Measurements from ENCODE around the gene EVL. TPM values are rescaled to one million over a fixed set of nuclear protein-coding genes. Genes with fewer than 3 reads are reported as not detected.
A peak's percentile ranks its signal among the peaks of the same experiment; 100 is the strongest.

EVL gene
- total RNA-seq, 5 donors from 2014 or later (not counting 1 experiment from before 2014, with no cell fraction given): 1,049 to 1,157 (median 1,125) TPM

- no peaks in the 10 kb centered on the region for H3K27me3 Mint-ChIP-seq
- POLR2A ChIA-PET: no interaction called here
- no peaks in the 10 kb centered on the region for H3K36me3 Mint-ChIP-seq
- no peak overlapping the region for H3K4me3 Mint-ChIP-seq
- Histone ChIP-seq H3K4me3 (ENCODE audit: control insufficient read depth in 1 of 2, extremely low read depth in 1 of 2, low read length in 1 of 2) (no peak overlapping the region), H3K4me1 (ENCODE audit: control insufficient read depth in 1 of 2, extremely low read depth in 1 of 2, insufficient read depth in 2 of 2, low read length in 2 of 2) (peaks cover 0 to 3% of the 10 kb centered on the region in 2 experiments), H3K27ac (ENCODE audit: low read length) (no peak overlapping the region), H3K9me3 (no peaks in the 10 kb centered on the region), H3K36me3 (ENCODE audit: control insufficient read depth in 2 of 2, extremely low read depth in 1 of 2, insufficient read depth in 1 of 2, low read length in 1 of 2) (no peaks in the 10 kb centered on the region), H3K27me3 (replicated peaks in 1 of 2; ENCODE audit: control insufficient read depth in 2 of 2, extremely low read depth in 1 of 2, insufficient read depth in 2 of 2, low read length in 1 of 2) (no peaks in the 10 kb centered on the region)
- WGBS (ENCODE audit: insufficient coverage): 85% methylated on average over 12 of the region's 12 CpGs
- H3K9me3 Mint-ChIP-seq: no peaks in the 10 kb centered on the region
- no peak for ATAC-seq (replicated peaks in 1 of 4)
- H3K27ac Mint-ChIP-seq: no peak overlapping the region
- CTCF ChIA-PET: no interaction called here
- H3K4me1 Mint-ChIP-seq: no peaks in the 10 kb centered on the region
- no peak for DNase-seq
Observed at GRCh38 chr14:100187247-100187833, 122.1 kb downstream of the EVL start.

DNA sequence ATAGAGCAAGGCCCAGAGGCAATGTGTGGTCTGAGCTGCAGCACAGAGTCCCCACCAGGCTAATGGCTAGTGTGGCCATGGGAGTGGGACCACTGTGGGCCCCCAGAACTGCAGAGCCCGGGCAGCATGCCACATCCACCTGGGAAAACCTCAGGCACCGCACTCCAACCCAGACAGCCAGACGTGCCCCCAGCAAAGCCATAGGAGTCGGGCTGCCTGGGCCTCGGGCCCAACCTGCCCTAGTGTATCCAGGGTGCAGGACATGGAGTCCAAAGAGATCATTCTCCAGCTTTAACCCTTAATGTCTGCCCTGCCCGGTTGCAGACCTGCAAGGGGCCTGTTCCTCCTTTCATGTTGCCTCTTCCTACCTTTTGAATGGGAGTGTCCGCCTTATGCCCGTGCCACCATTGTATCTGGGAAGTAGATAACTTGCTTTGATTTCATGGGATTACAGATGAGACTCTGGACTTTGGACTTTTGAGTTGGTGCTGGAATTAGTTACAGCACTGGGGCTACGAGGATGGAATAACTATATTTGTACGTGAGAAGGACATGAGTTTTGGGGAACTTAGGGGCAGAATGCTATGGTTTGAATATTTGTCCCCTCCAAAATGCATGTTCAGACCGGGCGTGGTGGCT, 123.3 kb downstream of the EVL start:
- H3K36me3 Mint-ChIP-seq: no peaks in the 10 kb centered on the region
- no peak for ATAC-seq (replicated peaks in 1 of 4)
- no peak overlapping the region for H3K4me3 ChIP-seq (ENCODE audit: control insufficient read depth in 1 of 2, extremely low read depth in 1 of 2, low read length in 1 of 2)
- POLR2A ChIA-PET: no interaction called here
- no peaks in the 10 kb centered on the region for H3K9me3 ChIP-seq
- peaks cover 0 to 12% of the 10 kb centered on the region in 2 experiments for H3K4me1 ChIP-seq (ENCODE audit: control insufficient read depth in 1 of 2, extremely low read depth in 1 of 2, insufficient read depth in 2 of 2, low read length in 2 of 2)
- CTCF ChIA-PET: interaction anchor here in 1 of 2 donors (0.7 kb wide), 1 partner anchor 206 kb away, joined by 5 read pairs; no protein-coding TSS in a partner anchor
- no peaks in the 10 kb centered on the region for H3K27me3 Mint-ChIP-seq
- no peak overlapping the region for H3K27ac ChIP-seq (ENCODE audit: low read length)
- WGBS (ENCODE audit: insufficient coverage): 96% methylated on average over 10 of the region's 12 CpGs
- H3K27me3 ChIP-seq (replicated peaks in 1 of 2; ENCODE audit: control insufficient read depth in 2 of 2, extremely low read depth in 1 of 2, insufficient read depth in 2 of 2, low read length in 1 of 2): no peaks in the 10 kb centered on the region
- H3K4me3 Mint-ChIP-seq: no peak overlapping the region
- H3K9me3 Mint-ChIP-seq: no peaks in the 10 kb centered on the region
- no peak for DNase-seq
- no peak overlapping the region for H3K27ac Mint-ChIP-seq
- H3K4me1 Mint-ChIP-seq: peaks cover 5 to 6% (median 5%) of the 10 kb centered on the region in 3 donors
- H3K36me3 ChIP-seq (ENCODE audit: control insufficient read depth in 2 of 2, extremely low read depth in 1 of 2, insufficient read depth in 1 of 2, low read length in 1 of 2): no peaks in the 10 kb centered on the region

GRCh38 chr14:100190126-100190525, 124.9 kb downstream of the EVL start:
- H3K27ac ChIP-seq (ENCODE audit: low read length): no peak overlapping the region
- no peaks in the 10 kb centered on the region for H3K36me3 Mint-ChIP-seq
- no peaks in the 10 kb centered on the region for H3K36me3 ChIP-seq (ENCODE audit: control insufficient read depth in 2 of 2, extremely low read depth in 1 of 2, insufficient read depth in 1 of 2, low read length in 1 of 2)
- H3K9me3 ChIP-seq: no peaks in the 10 kb centered on the region
- H3K27me3 ChIP-seq (replicated peaks in 1 of 2; ENCODE audit: control insufficient read depth in 2 of 2, extremely low read depth in 1 of 2, insufficient read depth in 2 of 2, low read length in 1 of 2): no peaks in the 10 kb centered on the region
- H3K27ac Mint-ChIP-seq: peak overlapping the region in 1 of 2 donors; percentile 19
- DNase-seq (no peak), ATAC-seq (replicated peaks in 1 of 4) (no peak)
- peaks cover 9 to 11% (median 10%) of the 10 kb centered on the region in 3 donors for H3K4me1 Mint-ChIP-seq
- H3K9me3 Mint-ChIP-seq: no peaks in the 10 kb centered on the region
- no peaks in the 10 kb centered on the region for H3K27me3 Mint-ChIP-seq
- peaks cover 0 to 14% of the 10 kb centered on the region in 2 experiments for H3K4me1 ChIP-seq (ENCODE audit: control insufficient read depth in 1 of 2, extremely low read depth in 1 of 2, insufficient read depth in 2 of 2, low read length in 2 of 2)
- POLR2A ChIA-PET: interaction anchor here in 1 of 2 donors (0.6 kb wide), 1 partner anchor 120 kb away, joined by 3 read pairs; no protein-coding TSS in a partner anchor
- H3K4me3 Mint-ChIP-seq: no peak overlapping the region
- CTCF ChIA-PET: interaction anchor here in 1 of 2 donors (0.6 kb wide), 1 partner anchor 456 kb away, joined by 3 read pairs; no protein-coding TSS in a partner anchor
- H3K4me3 ChIP-seq (ENCODE audit: control insufficient read depth in 1 of 2, extremely low read depth in 1 of 2, low read length in 1 of 2): no peak overlapping the region
- WGBS (ENCODE audit: insufficient coverage): 100% methylated on average over 1 of the region's 1 CpG

- CTCF ChIA-PET: interaction anchor here (0.7 to 2.3 kb wide), 6 partner anchors 31 to 209 kb away, joined by 3 to 24 read pairs (median 5); no protein-coding TSS in a partner anchor
- WGBS (ENCODE audit: insufficient coverage): 95% methylated on average over 9 of the region's 14 CpGs
Observed at GRCh38 chr14:100191584-100192249, 126.5 kb downstream of the EVL start.

DNA sequence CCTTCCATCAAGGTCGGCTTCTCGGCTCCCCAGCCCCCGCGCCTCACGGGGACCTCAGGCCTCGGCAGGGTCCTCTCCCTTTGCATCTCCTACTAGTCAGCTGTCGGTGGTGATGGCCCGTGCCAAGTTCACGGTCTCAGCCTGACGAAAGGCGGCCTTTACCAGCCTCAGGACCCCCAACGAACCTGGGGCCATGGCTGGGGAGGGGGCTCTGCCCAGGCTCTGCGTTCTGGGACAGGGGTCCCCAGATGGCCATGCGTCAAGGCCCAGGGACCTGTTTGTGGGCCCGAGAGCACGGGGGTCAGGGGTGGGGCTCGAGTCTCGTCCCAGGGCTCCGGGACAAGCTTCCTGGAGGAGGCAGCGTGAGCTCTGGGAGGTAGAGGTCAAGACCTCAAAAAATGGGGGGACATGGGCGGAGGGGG, 127.0 kb downstream of the EVL start:
- ATAC-seq (replicated peaks in 1 of 4) (no peak), DNase-seq (peak in 1 of 35 experiments; percentile 5)
- H3K4me1 ChIP-seq (ENCODE audit: control insufficient read depth in 1 of 2, extremely low read depth in 1 of 2, insufficient read depth in 2 of 2, low read length in 2 of 2): peaks cover 0 to 14% of the 10 kb centered on the region in 2 experiments
- ChIA-PET POLR2A (interaction anchor here (1.0 kb wide), 2 partner anchors 32 to 51 kb away, joined by 3 to 4 read pairs; no protein-coding TSS in a partner anchor), CTCF (interaction anchor here in 1 of 2 donors (0.9 to 2.3 kb wide), 17 partner anchors 21 to 508 kb away, joined by 3 to 24 read pairs (median 5); partner anchors contain the start of genes CYP46A1 and EVL)
- Mint-ChIP-seq H3K36me3 (no peaks in the 10 kb centered on the region), H3K4me1 (peaks cover 9 to 11% (median 11%) of the 10 kb centered on the region in 3 donors), H3K4me3 (peak overlapping the region; percentile 55 to 69 (median 56)), H3K27ac (peak overlapping the region; percentile 31 to 44), H3K9me3 (no peaks in the 10 kb centered on the region), H3K27me3 (no peaks in the 10 kb centered on the region)
- H3K9me3 ChIP-seq: no peaks in the 10 kb centered on the region
- WGBS (ENCODE audit: insufficient coverage): 80% methylated on average over 18 of the region's 21 CpGs
- peak overlapping the region; percentile 39 to 59 for H3K4me3 ChIP-seq (ENCODE audit: control insufficient read depth in 1 of 2, extremely low read depth in 1 of 2, low read length in 1 of 2)
- no peaks in the 10 kb centered on the region for H3K36me3 ChIP-seq (ENCODE audit: control insufficient read depth in 2 of 2, extremely low read depth in 1 of 2, insufficient read depth in 1 of 2, low read length in 1 of 2)
- H3K27me3 ChIP-seq (replicated peaks in 1 of 2; ENCODE audit: control insufficient read depth in 2 of 2, extremely low read depth in 1 of 2, insufficient read depth in 2 of 2, low read length in 1 of 2): no peaks in the 10 kb centered on the region
- H3K27ac ChIP-seq (ENCODE audit: low read length): peak overlapping the region; percentile 88

More at GRCh38 chr14:100191584-100192249, 126.5 kb downstream of the EVL start:
- no peaks in the 10 kb centered on the region for H3K9me3 ChIP-seq
- no peak overlapping the region for H3K4me3 ChIP-seq (ENCODE audit: control insufficient read depth in 1 of 2, extremely low read depth in 1 of 2, low read length in 1 of 2)
- ATAC-seq (replicated peaks in 1 of 4) (no peak), DNase-seq (no peak)
- Mint-ChIP-seq H3K4me3 (no peak overlapping the region), H3K9me3 (no peaks in the 10 kb centered on the region), H3K27ac (no peak overlapping the region), H3K36me3 (no peaks in the 10 kb centered on the region), H3K27me3 (no peaks in the 10 kb centered on the region), H3K4me1 (peaks cover 9 to 11% (median 11%) of the 10 kb centered on the region in 3 donors)
- no peak overlapping the region for H3K27ac ChIP-seq (ENCODE audit: low read length)
- H3K27me3 ChIP-seq (replicated peaks in 1 of 2; ENCODE audit: control insufficient read depth in 2 of 2, extremely low read depth in 1 of 2, insufficient read depth in 2 of 2, low read length in 1 of 2): no peaks in the 10 kb centered on the region
- H3K36me3 ChIP-seq (ENCODE audit: control insufficient read depth in 2 of 2, extremely low read depth in 1 of 2, insufficient read depth in 1 of 2, low read length in 1 of 2): no peaks in the 10 kb centered on the region
- POLR2A ChIA-PET: interaction anchor here in 1 of 2 donors (0.7 kb wide), 1 partner anchor 37 kb away, joined by 6 read pairs; no protein-coding TSS in a partner anchor
- H3K4me1 ChIP-seq (ENCODE audit: control insufficient read depth in 1 of 2, extremely low read depth in 1 of 2, insufficient read depth in 2 of 2, low read length in 2 of 2): peaks cover 0 to 14% of the 10 kb centered on the region in 2 experiments

Data from T-cell (primary cell).